OCI-LY3 (cell line): Measurements from ENCODE around the gene GRID1.

Source experiments
- CTCF ChIP-seq: fragments of 200-600, 300-600 bp; sonication (generic); IDR thresholded peaks from 2 replicates; pipeline ENCODE4 v1.5.1; 2014; ENCODE audit warnings: antibody characterized with exemption, low read length, low read depth
- EZH2phosphoT487 ChIP-seq: fragments of 200-600 bp; shearing (Covaris generic); IDR thresholded peaks from 2 replicates; pipeline ENCODE4 v1.6.1; 2018; ENCODE audit warnings: antibody characterized with exemption, mixed run types, low read depth

GRCh38 chr10:86149257-86149656, 217.3 kb downstream of the GRID1 start:
- TF ChIP-seq EZH2phosphoT487 (no peak), CTCF (no peak)
